ENCODE results near the gene ARHGAP25.

DNA sequence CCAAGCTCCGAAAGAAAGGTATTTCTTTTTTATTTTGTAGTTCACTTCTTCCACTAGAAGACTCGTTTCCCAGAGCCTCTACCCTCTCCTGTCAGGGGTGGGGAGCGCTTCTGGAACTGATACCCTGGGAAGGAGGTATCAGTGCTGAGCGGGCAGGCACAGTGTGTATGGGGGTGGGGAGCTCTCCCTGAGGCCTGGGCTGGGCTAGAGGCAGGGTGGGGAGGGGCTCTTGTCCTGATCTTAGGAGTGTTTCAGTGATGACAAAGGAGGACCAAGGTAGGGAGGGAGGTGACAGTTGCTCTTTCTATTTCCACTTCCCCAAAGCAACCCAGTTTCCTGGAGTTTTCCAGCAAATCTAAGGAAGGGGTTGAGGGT lies 65.4 kb downstream of the ARHGAP25 start:
- TF ChIP-seq USF2 (IDR thresholded peaks at IDR 0.05; ENCODE audit: low read depth, low read length), result no peak
- TF ChIP-seq POLR2A (IDR thresholded peaks at IDR 0.05; ENCODE audit: low read depth, low read length), result no peak
- TF ChIP-seq CTCF (conservative IDR thresholded peaks at IDR 0.05; ENCODE audit: low read depth, low read length), result no peak
- TF ChIP-seq RAD21 (IDR thresholded peaks at IDR 0.05; ENCODE audit: low read length), result no peak
